Activated CD4-positive, alpha-beta T cell treated with anti-CD3 and anti-CD28 coated beads, Interleukin-2, amount 50 U/mL, for 24 hours (primary cell): Measurements from ENCODE around the gene ELL.
"Not testable (repeated sequence)": the region's sequence is repeated elsewhere in the genome, so short reads cannot be mapped to it uniquely, and the experiment has no call there.

Experiments
- DNase-seq, 2 donors: peaks; one replicate each; pipeline ENCODE4 v3.0.0-alpha.2; 2020; ENCODE audit warnings: low read depth in 1 of 2, low spot score in 1 of 2

The ELL gene

GRCh38 chr19:18532168-18532890, 10.5 kb upstream of the ELL start:
- no peak for DNase-seq

- DNase-seq, result no peak
These were observed 9.6 kb upstream of the ELL start for GRCh38 chr19:18531485-18531884.

DNA sequence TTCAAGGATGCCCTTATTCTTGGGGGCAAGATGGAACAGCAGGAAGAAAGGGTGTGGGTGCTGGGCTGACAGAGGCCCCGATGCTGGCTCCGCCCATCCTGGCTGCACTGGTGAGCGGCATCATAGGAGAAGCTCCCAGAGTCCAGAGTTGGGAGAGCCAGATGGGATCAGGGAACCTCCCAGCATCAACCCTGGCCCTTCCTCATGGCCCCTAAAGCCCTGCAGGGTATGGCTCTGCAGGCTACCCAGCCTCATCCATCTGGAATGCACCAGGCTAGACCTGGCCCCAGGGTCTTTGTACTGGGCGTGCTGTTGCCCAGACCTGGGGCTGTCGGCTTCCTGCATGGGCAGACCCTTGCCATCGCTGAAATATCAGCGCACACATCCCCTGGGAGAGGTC, 7.9 kb upstream of the ELL start:
- DNase-seq, result no peak

GRCh38 chr19:18526316-18526715, 4.4 kb upstream of the ELL start:
- DNase-seq, result no peak

- no peak for DNase-seq
These were observed 2.0 kb upstream of the ELL start for GRCh38 chr19:18523841-18524240.

DNA sequence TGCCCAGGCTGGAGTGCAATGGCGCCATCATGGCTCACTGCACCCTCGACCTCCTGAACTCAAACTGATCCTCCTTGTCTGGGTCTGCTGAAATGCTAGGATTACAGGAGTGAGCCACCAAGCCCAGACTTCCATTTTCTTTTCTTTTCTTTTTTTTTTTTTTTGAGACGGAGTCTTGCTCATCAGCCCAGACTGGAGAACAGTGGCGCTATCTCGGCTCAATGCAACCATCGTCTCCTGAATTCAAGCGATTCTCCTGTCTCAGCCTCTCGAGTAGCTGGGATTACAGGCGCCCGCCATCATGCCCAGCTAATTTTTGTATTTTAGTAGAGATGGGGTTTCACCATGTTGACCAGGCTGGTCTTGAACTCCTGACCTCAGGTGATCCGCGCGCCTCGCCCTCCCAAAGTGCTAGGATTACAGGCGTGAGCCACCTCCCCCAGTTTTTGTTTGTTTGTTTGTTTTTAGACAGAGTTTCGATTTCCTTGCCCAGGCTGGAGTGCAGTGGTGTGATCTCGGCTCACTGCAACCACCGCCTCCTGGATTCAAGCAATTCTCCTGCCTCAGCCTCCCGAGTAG, 1.1 kb upstream of the ELL start:
- DNase-seq, result not testable (repeated sequence)

- peak; percentile 99 to 100 for DNase-seq
These were observed 423 bp upstream of the ELL start for GRCh38 chr19:18522124-18522861.

- DNase-seq, result no peak
These were observed 800 bp downstream of the ELL start for GRCh38 chr19:18520848-18521691.

- DNase-seq, result peak in 1 of 2 donors; percentile 54
These were observed 1.7 kb downstream of the ELL start for GRCh38 chr19:18519962-18520847.

DNA sequence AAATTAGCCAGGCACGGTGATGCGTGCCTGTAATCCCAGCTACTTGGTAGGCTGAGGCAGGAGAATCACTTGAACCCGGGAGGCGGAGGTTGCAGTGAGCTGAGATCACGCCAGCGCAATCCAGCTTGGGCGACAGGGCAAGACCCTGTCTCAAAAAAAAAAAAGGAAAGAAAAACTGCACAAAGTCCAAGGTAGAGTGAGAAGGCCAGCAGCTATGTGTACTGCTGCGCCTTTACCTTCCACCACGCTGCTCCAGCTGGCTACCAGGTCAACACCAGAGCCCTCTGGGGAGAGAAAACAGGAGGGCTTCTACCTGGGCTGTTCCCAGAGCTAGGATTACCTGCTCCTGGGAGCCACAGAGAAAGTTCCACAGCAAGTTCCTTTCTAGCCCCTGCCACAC, 3.2 kb downstream of the ELL start:
- DNase-seq, result no peak

DNA sequence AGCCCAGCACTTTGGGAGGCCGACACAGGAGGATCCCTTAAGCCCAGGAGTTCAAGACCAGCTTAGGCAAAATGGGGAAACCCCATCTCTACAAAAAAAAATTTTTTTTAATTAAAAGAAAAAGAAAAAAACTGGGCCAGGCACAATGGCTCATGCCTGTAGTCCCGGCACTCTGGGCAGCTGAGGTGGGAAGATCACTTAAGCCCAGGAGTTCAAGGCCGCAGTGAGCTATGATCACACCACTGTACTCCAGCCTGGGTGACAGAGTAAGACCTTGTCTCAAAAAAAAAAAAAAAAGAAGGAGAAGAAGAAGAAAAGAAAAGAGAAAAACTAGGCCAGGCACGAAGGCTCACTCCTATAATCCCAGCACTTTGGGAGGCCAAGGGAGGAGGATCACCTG, 4.3 kb downstream of the ELL start:
- DNase-seq, result no peak

DNA sequence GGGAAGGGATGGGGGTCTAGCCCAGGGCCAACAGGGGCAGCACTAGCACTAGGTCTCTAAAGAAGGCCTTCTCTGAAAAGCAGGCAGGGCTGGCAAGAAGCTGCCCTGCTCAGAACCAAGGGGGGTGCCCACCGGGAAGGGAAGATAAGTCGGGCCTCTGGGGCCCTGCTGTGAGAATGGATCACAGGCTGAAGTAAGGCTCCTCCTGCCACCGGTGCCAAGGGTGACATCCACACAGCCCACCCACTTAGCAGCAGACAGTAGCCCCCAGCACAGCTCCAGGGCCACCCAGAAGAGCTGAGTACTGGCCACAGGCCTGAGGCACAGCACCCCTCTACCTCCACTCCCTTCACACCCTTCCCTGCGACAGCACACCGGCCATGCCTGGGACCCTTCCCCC, 5.9 kb downstream of the ELL start:
- DNase-seq, result no peak

DNA sequence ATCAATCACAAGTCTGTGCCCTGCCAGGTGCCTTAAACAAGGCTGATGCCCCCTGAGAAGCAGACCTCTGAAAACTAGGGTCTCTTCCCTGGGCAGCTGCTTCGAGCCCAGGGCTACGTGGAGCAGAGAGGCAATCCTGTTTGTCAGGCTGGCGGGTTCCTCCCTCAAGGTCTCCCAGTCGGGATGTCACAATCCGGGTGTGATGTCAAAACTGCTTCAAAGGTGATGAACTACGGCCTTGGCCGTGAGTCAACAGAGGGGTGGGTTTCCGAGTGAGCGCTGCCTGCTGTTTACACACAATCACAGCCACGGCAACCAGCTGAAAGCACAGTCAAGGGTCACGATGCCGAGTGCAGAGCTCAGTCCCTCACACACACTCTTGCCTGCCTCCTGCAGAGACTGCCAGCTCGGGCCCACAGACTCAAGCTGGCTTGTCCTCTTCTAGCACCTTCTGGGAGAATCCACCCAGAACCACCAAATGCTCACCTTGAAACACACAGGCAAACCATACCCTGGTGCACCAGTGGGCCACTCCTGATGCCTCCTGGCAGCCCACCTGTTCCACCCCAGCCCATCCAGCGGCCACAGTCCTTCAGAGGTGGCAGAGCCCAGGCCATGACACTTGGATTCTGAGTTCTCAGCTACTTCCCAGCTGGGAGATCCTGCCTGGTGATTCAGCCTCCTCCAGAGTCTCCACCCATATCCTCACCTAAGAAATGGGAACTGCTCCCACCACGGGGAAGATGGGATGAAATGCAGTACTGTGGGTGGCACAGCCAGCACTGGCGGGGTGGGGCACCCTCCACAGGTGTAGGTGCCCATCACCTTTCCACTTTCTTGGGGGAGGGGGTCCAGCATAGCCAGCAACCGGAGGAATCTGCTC, 6.8 kb downstream of the ELL start:
- no peak for DNase-seq

DNA sequence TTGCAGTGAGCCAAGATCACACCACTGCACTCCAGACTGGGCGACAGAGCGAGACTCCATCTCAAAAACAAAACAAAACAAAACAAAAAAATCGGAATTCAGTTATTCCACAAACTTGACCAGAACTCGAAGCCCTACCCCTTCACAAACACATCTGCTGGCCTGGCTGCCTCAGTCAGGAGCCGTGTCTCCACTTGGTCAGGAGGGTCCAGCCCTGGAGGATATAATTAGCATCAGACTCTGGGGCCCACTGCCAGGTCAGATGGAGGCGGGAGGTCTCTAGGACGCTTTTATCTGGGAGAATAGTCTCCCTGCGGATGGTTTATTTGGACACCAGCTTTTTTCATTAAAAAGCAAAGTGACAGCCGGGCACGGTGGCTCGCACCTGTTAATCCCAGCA, 8.0 kb downstream of the ELL start:
- no peak for DNase-seq

GRCh38 chr19:18510216-18510615, 11.7 kb downstream of the ELL start:
- no peak for DNase-seq

DNA sequence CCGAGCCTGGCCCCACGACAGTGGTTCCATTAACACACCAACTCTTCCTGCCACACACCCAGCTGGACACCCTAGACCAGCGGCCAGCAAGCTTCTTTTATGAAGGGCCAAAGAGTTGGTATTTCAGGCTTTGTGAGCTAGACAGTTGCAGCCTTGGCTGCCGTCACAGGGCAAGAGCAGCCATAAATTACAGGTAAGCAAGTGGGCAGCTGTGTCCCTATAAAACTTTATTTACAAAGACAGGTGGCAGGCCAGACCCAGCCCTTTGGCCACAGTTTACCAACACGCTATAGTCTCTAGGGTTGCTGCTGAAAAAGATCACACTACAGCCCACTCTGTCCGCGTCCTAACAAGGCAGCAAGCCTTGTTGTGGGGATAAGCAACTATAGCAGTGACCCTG, 13.3 kb downstream of the ELL start:
- DNase-seq, result no peak

- DNase-seq, result no peak
These were observed 14.0 kb downstream of the ELL start for GRCh38 chr19:18507727-18508440.

DNA sequence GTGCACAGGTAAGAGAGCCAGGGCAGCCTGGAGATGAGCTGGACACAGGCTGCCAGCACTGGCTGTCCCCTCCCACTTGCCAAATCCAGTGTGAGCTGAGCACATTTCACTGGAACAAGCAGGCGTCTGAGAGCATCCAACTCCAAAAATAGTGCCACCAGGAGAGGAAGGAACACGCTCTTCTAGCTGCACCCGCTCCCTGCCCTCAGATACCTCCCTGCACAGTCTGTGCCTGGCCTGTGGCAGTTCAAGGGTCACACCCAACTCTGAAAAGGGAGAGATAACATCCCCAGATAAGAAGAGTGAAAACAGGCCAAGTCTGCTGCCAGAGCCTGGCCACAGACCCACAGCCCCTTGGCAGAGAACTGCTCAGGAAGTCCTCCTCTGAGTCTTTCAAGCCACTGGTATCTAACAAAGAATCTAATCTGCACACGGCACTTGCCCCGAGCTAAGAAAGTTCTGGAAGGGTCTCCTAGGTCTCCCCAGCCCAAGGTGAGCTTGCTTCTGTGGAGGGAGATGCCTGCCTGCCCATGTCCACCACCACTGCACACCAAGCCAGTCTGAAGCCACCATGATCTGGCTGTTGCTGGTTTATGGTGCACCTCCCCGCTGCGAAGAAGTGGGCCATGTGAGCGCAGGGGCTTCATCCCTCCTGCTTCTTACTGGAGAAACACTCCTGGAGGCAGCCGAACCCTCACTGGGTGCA, 14.7 kb downstream of the ELL start:
- DNase-seq, result no peak
